HG02642 (cell line): ENCODE measurements around the gene ULBP3.
A peak's percentile ranks its signal among the peaks of the same experiment; 100 is the strongest.

ENCODE experiments used
- ATAC-seq: cut with Tn5 transposase; IDR thresholded peaks from one replicate; pipeline ENCODE4 v1.9.1; 2021; ENCODE audit warnings: mild to moderate bottlenecking; ENCODE audit not compliant: unreplicated experiment, poor library complexity

The ULBP3 gene

GRCh38 chr6:150068720-150069648, at the start of gene ULBP3:
ULBP3 (minus strand) TSS chr6:150069121; CDS start chr6:150069066, 55 bp downstream.
- peak; percentile 70 for ATAC-seq

GRCh38 chr6:150118627-150119026, 49.7 kb upstream of the ULBP3 start:
- no peak for ATAC-seq

DNA sequence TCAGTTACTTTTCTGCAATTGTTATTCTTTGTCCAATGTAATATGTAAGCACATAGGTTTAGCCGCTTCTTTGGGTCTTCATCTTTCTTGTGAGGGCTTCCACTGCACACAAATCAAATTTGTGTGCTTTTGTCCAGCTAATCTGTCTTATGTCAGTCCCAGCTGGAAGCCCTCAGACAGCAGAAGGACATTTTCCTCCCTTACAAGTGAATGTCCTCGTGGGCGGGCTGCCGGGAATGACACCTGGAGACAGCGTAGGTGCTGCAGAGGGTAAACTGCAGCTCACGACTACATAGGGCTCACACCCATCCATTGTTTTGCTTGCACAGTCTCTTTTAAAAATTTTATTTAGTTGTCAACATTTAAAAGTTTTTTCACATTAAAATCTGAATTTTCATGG, 49.3 kb upstream of the ULBP3 start:
- ATAC-seq: no peak

GRCh38 chr6:150116200-150116800, 47.4 kb upstream of the ULBP3 start:
- ATAC-seq: no peak

- ATAC-seq: no peak
Measured at GRCh38 chr6:150115769-150116168, 46.8 kb upstream of the ULBP3 start.

GRCh38 chr6:150112233-150112632, 43.3 kb upstream of the ULBP3 start:
- ATAC-seq: no peak

DNA sequence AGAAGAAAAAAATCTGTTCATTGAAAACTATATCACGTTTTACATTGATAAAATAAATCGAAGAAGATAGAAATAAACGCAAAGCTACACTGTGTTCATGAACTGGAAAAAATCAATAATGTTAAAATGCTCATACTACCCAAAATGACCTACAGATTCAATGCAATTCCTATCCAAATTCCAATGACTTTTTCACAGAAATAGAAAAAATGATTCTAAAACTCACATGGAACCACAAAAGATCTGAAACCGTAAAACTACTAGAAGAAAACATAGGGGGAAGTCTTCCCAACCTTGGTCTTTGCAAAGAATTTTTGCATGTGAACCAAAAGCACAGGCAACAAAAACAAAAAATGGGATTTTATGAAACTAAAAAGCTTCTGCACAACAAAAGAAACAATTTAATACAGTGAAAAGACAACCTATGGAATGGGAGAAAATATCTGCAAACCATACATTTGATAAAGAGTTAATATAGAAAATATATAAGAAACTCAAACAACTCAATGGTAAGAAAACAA, 33.9 kb upstream of the ULBP3 start:
- no peak for ATAC-seq

DNA sequence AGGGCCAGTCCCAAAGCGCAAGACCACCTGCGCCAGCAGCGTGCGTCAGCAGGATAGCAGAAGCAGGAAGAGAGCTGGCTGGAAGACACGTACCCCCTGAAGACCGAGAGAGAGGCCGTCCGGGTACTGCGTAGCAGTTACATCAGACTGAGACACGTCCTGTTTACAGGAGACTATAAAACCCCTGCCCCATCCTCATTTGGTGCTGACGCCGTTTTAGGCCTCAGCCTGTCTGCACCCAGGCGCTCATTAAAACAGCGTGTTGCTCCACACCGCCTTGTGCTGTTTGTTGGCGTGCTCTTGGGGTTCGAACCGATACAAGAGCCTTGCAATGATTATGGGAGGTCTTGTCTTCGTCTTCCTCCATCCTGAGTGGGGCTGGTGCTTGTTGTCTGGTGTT, 31.8 kb upstream of the ULBP3 start:
- ATAC-seq: no peak

DNA sequence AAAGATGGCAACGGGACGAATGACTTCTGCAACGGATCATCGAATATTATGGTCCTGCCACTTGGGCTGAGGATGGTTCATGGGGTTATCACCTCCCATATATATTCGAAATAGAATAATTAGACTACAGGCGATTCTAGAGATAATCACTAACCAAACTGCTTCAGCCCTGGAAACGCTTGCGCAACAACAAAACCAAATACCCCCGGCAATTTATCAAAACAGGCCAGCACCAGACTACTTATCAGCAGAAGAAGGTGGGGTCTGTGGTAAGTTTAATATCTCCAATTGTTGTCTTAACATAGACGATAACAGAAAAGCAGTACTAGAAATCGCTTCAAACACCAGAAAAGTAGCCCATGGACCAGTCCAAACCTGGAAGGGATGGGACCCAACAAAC, 31.0 kb upstream of the ULBP3 start:
- ATAC-seq: no peak

DNA sequence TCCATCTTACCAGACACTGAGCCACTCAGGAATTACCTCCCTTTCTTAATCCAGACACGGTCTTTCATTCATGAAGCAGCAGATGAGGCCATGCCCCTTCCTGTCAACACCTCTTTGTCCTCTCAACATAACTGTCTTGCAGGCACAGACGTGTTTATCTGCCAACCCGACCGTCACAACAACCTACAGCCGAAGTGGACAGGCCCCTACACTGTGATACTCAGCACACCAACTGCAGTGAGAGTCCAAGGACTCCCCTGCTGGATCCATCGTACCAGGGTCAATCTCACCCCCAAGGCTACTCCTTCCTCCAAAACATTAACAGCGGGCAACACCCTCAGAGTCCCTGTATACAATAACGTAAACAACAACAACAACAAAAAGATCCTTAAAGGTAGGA, 30.6 kb upstream of the ULBP3 start:
- no peak for ATAC-seq

- no peak for ATAC-seq
Measured at GRCh38 chr6:150098155-150098554, 29.2 kb upstream of the ULBP3 start.

GRCh38 chr6:150093397-150093796, 24.5 kb upstream of the ULBP3 start:
- no peak for ATAC-seq

GRCh38 chr6:150091476-150091875, 22.6 kb upstream of the ULBP3 start:
- ATAC-seq: no peak

DNA sequence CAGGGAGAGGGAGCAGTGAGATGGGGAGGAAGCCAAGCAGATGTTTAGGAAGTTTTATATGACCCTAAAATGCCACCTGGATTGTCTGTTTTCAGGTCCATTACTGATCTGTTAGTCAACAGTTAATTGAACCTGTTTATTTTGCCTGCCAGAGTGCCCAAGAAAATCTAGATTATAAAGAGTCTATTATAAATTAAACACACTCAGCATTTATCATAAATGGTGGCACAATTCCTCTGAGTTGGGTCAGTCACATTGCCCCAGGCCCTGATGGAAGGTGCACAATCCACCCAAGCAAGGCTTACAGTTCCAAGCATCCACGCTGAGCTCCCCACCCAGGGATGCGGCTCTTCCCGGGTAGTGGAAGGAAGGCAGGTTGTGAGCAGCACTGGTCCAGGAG, 21.4 kb upstream of the ULBP3 start:
- no peak for ATAC-seq

DNA sequence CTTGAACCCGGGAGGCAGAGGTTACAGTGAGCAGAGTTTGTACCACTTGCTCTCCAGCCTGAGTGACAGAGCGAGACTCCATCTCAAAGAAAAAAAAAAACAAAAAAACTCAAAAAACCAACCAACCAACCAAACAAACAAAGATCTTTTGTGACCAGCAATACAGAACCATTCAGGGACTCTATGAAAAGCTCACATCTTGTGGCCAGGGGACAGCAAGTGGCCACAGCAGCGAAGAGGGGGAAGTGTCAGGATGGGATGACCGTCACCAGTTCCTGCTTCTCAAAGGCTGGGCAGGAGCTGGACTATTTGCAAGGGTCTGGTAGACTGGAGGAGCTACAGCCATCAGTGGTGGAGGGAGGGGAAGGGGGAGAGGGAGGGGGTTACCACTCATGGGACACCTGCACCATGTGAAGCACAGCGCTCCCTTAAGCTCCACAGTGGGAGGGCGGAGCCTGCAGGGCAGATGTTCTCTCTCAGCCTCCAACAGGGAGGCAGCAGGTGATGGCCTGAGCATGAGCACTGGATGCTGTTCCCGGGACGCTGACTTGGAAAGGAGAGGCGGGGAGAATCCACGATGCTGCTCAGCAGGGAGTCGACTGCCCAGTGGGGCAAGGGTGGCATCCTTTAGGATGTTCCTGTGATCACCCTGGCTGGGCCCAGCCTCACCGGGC, 19.7 kb upstream of the ULBP3 start:
- no peak for ATAC-seq

DNA sequence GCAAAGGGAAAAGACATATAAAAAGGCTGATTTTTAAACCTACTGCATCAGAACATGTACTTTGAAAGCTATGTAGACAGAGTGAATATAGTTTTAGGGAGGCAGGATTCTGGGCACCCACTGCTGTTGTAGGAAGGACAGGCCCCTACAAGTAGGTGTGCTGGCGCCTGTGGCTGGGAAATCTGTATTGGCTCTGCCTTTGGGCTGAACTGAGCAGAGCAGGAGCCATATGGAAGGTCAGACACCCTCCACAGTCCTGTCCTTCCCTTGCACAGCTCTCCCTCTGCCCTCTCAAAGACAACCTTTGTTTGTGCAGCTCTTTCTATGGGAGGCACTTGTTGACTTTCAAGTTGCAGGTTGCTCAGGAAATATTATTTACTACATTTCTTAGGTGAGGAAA, 18.4 kb upstream of the ULBP3 start:
- no peak for ATAC-seq

- ATAC-seq: no peak
Measured at GRCh38 chr6:150086026-150086425, 17.1 kb upstream of the ULBP3 start.

- ATAC-seq: no peak
Measured at GRCh38 chr6:150084426-150084825, 15.5 kb upstream of the ULBP3 start.

- ATAC-seq: no peak
Measured at GRCh38 chr6:150083839-150084238, 14.9 kb upstream of the ULBP3 start.

DNA sequence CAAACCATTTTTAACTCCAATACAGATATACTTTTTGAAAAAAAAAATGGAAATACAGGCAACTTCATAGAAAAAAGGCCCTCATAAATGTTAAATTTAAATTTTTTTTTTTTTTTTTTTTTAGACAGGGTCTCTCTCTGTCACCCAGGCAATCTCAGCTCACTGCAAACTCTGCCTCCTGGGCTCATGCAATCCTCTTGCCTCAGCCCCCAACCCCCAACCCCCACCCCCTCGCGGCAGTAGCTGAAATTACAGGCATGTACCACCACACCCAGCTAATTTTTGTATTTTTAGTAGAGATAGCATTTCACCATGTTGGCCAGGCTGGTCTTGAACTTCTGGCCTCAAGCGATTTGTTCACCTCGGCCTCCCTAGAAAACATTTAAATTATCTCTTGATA, 12.8 kb upstream of the ULBP3 start:
- ATAC-seq: no peak

DNA sequence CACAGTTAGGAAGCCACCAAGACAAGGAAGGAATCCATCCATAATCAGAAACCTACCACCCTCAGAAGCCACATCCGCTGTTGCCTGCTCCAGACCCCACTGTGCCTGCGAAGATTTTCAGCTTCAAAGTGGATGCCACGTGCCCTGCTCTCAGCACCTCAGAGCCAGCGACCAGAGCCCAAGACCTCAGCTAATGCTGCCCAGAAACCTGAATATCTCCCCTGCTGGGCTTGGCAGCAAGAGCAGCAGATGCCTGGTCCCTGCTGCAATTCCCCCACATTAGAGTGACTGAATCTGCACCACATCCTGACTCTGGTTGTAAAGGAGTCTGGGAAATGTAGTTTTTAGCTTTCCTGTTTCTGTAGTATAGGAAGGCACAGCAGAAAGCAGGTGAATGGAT, 10.7 kb upstream of the ULBP3 start:
- ATAC-seq: no peak
